ENCODE data around the gene NFASC.

GRCh38 chr1:204968951-204969350 is 98.3 kb downstream of the NFASC start:
- TF ChIP-seq CTCF (IDR thresholded peaks at IDR 0.05; ENCODE audit: low read depth, low read length) (no peak), EZH2phosphoT487 (IDR thresholded peaks at IDR 0.05; ENCODE audit: low read depth) (no peak)
